ENCODE results near the gene CAPN5.
A peak's percentile ranks its signal among the peaks of the same experiment; 100 is the strongest.

CAPN5 gene

DNA sequence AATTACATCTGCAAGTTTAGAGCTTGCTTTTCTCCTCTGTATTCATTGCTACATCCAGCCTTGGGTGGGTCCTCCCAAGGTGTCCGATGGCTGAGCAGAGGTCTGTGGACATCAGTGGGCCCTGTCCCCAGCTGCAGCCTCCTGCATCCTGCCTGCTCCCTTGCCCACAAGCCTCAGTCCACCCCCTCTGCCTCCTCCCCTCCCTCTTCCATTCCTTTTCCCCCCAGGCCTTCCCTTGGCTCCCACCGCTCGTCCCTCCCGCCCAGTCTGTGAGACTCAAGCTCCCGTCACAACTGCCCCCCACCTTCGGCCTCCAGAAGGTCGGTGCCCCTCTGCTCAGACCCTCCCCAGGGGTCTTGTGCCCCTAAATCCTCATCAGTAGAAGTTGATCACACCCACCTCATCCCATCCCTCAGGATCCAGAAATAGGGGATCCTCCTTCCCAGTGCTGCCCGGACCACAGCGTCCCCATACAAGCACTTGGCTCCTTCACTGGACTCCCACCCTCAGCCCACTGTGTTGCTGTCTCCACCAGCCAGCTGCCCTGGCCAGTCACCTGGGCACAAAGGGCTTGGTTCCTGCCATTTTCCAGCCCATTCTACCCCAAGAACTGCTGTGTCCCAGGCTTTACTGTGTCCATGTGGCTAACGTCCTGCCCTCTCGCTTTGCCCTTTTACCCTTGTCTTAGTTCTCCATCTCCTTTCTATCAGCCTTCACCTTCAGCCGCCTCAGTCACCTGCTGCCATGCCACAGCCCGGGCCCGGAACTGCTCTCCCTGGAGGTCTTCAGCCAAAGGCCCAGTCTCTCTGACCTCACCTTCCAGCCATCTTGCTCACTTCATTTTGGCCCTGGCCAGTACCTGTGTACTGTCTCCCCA, 33.6 kb downstream of the CAPN5 start:
- DNase-seq (ENCODE audit: low spot score) = no peak

- peak; percentile 47 for DNase-seq (ENCODE audit: low spot score)
Observed at GRCh38 chr11:77101043-77101537, 34.3 kb downstream of the CAPN5 start.

- no peak for DNase-seq (ENCODE audit: low spot score)
Observed at GRCh38 chr11:77102246-77103210, 35.8 kb downstream of the CAPN5 start, which contains the start of gene OMP. Gene OMP (plus strand): TSS chr11:77102840. CDS start chr11:77102840, 0 bp downstream.

DNA sequence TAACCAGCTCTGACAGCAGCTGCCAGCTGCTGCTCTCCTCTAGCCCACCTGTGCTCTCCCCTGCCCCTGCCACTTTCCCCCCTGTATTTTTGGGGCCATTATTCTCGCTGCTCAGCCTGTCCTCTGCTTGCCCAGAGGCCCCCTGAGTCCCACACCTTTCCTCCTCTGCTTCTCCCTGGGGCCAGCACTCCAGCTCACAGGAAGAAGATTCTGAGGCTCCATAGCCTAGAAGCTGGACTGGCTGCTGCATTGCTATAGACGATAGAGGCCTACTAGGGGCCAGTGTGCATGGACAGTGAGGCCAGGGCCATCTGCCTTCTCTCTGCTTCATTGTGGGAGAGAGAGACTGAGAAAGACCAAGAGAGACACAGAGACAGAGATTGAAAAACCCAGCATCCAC, 36.5 kb downstream of the CAPN5 start:
- no peak for DNase-seq (ENCODE audit: low spot score)

- DNase-seq (ENCODE audit: low spot score) = no peak
Observed at GRCh38 chr11:77104727-77105126, 38.0 kb downstream of the CAPN5 start.

GRCh38 chr11:77106321-77106720, 39.5 kb downstream of the CAPN5 start:
- DNase-seq (ENCODE audit: low spot score) = no peak

- DNase-seq (ENCODE audit: low spot score) = no peak
Observed at GRCh38 chr11:77106759-77107158, 40.0 kb downstream of the CAPN5 start.

DNA sequence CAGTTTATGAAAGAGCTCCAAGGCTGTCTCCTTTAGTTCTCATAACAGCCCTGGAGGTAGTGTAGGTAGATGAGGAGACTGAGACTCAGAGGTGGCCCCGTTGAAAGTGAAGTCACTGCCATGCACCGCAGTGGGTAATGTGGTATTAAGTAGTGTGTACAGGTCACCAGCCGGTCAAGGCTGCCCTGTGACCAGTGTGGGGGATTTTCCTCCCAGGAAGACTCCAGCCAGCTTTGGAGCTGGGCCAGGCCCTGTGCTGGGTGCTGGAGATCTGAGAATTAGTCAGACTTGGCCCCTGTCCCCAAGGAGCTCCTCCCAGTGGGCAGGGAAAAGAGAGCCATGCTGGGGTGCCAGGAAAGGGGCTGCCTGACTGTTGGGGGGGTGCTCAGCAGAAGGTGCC, 41.2 kb downstream of the CAPN5 start:
- peak; percentile 88 for DNase-seq (ENCODE audit: low spot score)

- DNase-seq (ENCODE audit: low spot score) = no peak
Observed at GRCh38 chr11:77108436-77108835, 41.7 kb downstream of the CAPN5 start.

DNA sequence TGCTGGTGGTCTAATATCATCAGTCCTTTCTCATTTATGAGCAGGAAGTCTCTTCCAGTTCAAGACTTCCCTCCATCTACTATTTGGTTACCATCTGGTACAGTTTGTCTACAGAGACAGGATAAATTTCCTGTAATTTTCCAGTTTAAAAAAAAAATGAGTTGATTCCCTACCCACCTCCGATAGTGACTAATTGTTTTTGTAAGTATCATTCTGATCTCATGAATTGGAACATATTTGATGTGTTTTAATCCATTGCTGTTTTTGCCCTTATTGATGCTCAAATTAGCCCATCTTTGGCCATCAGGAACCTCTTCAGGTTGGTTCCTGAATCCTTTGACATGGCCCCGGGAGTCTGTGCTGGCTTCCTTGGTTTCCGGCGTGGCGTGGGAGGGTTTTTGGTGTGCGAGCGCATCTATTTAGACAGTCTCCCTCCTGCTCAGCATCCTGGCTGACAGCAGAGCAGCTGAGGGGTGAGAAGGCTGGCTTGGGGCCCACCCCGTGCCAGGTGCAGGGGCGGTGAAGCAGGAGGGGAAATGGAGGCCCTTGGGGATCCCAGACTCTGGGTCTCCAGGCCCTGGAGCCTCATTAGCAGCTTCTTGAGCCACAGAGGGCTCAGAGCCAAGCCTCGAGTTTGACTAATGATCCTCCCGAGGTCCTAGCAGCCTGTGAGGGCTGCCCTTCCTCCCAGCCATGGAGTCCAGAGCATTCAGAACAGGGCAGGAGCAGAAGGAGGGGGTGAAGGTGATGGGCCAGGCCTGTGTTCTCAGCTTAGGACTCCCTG, 42.7 kb downstream of the CAPN5 start:
- peak; percentile 52 for DNase-seq (ENCODE audit: low spot score)

DNA sequence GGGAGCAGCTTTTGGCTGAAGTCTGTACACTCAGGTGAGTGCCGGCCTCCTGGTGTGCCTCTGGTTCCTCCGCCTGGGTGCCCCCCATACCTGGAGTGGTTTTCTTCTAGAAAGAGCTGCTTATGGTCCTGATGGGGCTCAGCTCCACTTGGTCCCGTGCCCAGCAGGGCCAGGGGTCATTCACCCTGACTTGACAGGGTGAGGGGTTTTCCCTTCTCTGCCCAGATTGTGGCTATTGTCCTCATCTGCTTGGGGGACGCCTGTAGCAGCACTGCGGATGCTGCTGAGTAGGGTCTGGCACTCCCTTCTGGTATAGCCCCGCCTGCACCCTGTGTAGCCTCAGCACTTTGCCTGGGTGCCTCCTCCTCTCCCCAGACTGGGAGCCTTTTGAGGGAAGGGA, 44.1 kb downstream of the CAPN5 start:
- no peak for DNase-seq (ENCODE audit: low spot score)

GRCh38 chr11:77111277-77111676, 44.5 kb downstream of the CAPN5 start:
- no peak for DNase-seq (ENCODE audit: low spot score)

- no peak for DNase-seq (ENCODE audit: low spot score)
Observed at GRCh38 chr11:77111946-77112345, 45.2 kb downstream of the CAPN5 start.

- DNase-seq (ENCODE audit: low spot score) = no peak
Observed at GRCh38 chr11:77112641-77113381, 46.0 kb downstream of the CAPN5 start.

DNA sequence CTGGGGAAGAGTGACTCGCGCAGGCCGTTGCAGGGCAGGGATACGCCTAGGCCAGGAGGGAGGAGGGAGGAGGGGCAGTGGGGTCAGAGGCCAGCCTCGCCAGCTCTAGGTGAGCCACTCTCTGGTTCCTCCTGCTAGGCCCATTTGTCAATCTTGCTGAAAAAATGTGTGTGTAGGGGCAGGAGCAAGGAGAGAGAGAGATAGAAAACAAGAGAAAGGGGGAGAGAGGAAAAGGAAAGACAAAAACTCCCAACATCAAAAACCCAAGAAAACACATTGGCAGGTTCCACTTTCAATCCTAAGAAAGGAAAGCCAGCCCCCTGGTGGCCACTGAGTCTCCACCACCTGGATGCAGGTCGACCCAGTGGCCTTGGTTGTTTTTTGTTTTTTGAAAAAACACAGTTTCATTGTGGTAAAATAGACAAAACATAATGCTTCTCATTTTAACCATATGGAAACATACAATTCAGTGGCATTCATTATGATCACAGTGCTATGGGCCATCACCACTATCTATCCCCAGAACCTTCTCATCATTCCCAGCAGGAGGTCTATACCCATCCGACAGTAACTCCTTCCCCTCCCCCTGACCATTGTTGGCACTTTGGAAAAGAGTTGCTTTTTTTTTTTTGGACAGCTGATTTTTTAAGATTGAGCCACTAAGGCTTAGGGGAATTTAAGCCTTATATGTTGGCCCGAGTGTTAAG, 46.8 kb downstream of the CAPN5 start:
- peak; percentile 63 for DNase-seq (ENCODE audit: low spot score)

DNA sequence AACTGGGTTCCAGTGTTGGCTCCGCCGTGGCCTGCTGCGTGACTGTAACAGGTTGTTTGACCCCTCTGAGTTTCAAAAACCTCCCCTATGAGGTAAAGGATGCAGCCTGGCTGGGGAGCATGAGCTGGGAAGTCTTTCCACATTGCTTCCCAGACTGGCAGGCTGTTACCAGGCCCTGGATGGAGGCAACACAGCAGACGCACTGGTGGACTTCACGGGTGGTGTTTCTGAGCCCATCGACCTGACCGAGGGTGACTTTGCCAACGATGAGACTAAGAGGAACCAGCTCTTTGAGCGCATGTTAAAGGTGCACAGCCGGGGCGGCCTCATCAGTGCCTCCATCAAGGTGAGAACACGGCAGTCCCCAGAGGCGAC, 47.3 kb downstream of the CAPN5 start:
- DNase-seq (ENCODE audit: low spot score) = no peak

DNA sequence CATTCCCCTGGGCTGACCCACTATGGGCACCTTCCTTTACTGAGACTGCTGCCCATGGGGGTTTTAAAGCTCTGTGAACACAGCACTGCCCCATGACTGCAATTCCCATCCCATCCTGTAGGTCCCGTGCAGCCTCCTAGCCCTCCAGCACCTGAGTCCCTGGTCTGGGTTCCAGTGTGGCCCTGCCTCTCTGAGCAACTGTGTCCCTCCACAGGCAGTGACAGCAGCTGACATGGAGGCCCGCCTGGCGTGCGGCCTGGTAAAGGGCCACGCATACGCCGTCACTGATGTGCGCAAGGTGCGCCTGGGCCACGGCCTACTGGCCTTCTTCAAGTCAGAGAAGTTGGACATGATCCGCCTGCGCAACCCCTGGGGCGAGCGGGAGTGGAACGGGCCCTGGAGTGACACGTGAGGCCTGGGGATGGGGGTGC, 48.4 kb downstream of the CAPN5 start:
- DNase-seq (ENCODE audit: low spot score) = no peak

- DNase-seq (ENCODE audit: low spot score) = no peak
Observed at GRCh38 chr11:77115956-77116355, 49.2 kb downstream of the CAPN5 start.

- no peak for DNase-seq (ENCODE audit: low spot score)
Observed at GRCh38 chr11:77117492-77117891, 50.7 kb downstream of the CAPN5 start.

- DNase-seq (ENCODE audit: low spot score) = no peak
Observed at GRCh38 chr11:77118086-77118485, 51.3 kb downstream of the CAPN5 start.
